Measurements from ENCODE around the gene ZNF784. TPM values are rescaled to one million over a fixed set of nuclear protein-coding genes. Genes with fewer than 3 reads are reported as not detected.

The ZNF784 gene
- total and polyA plus RNA-seq, 2 of the 4 experiments (the other 2 are of a cell fraction), result 2.5 to 3.7 TPM

DNA sequence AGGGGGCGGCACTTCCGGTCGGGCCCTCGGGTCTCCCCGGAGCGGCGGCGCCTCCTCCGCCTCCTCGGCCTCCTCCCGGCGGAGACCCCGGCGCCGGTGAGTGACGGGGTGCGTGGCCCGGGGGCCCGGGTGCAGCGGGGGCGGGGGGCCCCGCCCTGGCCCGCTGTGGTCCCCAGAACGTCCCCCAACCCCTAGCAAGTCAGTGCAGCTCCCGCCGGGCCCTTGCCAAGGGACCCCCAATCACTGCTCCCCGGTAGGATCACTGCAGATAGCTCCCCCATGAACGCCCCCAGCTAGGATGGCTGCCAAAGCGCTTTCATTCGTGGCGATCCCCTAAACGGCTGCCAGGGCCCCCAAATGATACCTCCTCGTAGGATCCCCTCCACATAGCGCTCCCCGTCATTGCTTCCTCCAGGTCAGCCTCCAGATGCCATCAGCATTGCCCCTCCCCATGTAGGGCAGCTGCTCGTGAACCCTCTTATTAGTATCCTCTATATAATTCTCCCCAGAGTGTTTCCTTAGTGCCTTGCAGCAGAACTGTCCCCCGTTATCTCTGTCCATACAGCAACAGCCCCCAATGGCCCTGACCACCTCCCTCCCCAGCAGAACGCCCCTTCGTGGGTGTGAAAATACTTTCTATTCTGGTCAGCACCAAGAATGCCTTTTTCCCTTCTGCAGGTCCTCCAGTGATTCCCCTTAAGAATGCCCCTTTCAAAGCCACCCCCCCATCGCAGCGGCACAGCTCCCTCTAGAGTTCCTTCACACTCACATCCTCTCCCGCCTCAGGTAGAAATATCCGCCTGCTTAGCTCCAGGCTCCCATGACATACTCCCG is 18.5 kb downstream of the ZNF784 start, which contains the start of gene ZNF865:
Gene ZNF865 (plus strand): TSS at position 11 of the 834 bp plus-strand sequence. CDS start 7,972 bp downstream, outside the sequence.
- H3K4me3 ChIP-seq (ENCODE audit: insufficient read depth, low read depth, low read length), result peak within 1 kb of the TSS; percentile 76
- peak within 1 kb of the TSS; percentile 90 for H2BK5ac ChIP-seq (ENCODE audit: low read depth, low read length, poor library complexity, severe bottlenecking)
- ATAC-seq (ENCODE audit: low read depth), result peak; percentile 41
- H3K9me3 ChIP-seq (ENCODE audit: control insufficient read depth, insufficient read depth, low read length), result peaks cover 5% of the 10 kb centered on the region; the same call in 1 of the 2 replicates
- peak within 1 kb of the TSS; percentile 82 for H4K5ac ChIP-seq (ENCODE audit: low read depth, low read length)
- H3K23ac ChIP-seq (ENCODE audit: low read depth, low read length), result peak within 1 kb of the TSS; percentile 91
- H3K79me1 ChIP-seq (ENCODE audit: low read depth in 1 of 2, low read length in 2 of 2), result peaks cover 37 to 63% of the 10 kb centered on the region in 2 experiments
- peak within 1 kb of the TSS; percentile 97 for H3K4me2 ChIP-seq (ENCODE audit: low read depth, low read length)
- H3K18ac ChIP-seq (ENCODE audit: low read depth, low read length), result peak within 1 kb of the TSS; percentile 65
- peak within 1 kb of the TSS; percentile 77 for H2BK120ac ChIP-seq (ENCODE audit: low read depth, low read length)
- BruUV-seq (replicated peaks), result no TSS peak
- H4K20me1 ChIP-seq (ENCODE audit: insufficient read depth, low read length), result peaks cover 24% of the 10 kb centered on the region; the same call in 1 of the 2 replicates
- H3K4ac ChIP-seq (ENCODE audit: low read depth, low read length), result peak within 1 kb of the TSS; percentile 97
- intact Hi-C loops (cut with micrococcal nuclease), result loop anchor here (1.0 to 2.0 kb wide), 2 partner anchors 89 to 145 kb away; partner anchors contain the start of gene ISOC2
- peak within 1 kb of the TSS; percentile 91 for H3K27ac ChIP-seq (ENCODE audit: insufficient read depth, low read length)
- CTCF ChIA-PET, result interaction anchor here (0.6 to 2.3 kb wide), 8 partner anchors 13 to 245 kb away, joined by 3 to 11 read pairs (median 6); partner anchors contain the start of genes U2AF2 and ZNF784
- H2BK20ac ChIP-seq (ENCODE audit: low read depth, low read length), result peak within 1 kb of the TSS; percentile 50; the same call in 1 of the 2 replicates
- POLR2A ChIA-PET (ENCODE audit: unreplicated experiment), result interaction anchor here (0.5 to 1.1 kb wide), 2 partner anchors 32 to 74 kb away, joined by 4 to 7 read pairs; no protein-coding TSS in a partner anchor
- 0% methylated on average over 12 of the region's 44 CpGs; no CpG with 5 or more reads in 1 of the 2 experiments for WGBS, 2 experiments (ENCODE audit: extremely low coverage in 2 of 2, insufficient read length in 1 of 2)
- dilution Hi-C loops (cut with HindIII; ENCODE audit: low sequenced_read_pairs, unreplicated experiment), result no loop called here
- H4K91ac ChIP-seq (ENCODE audit: insufficient read depth, low read depth, low read length), result peak within 1 kb of the TSS; percentile 87
- peak; percentile 87 for DNase-seq
- H2BK15ac ChIP-seq (ENCODE audit: low read depth, low read length), result peak within 1 kb of the TSS; percentile 30; the same call in 1 of the 3 replicates
- peaks cover 6% of the 10 kb centered on the region; the same call in 1 of the 2 replicates for H3K9me1 ChIP-seq (ENCODE audit: insufficient read depth, low read length)
- peaks cover 7% of the 10 kb centered on the region for H3K4me1 ChIP-seq (ENCODE audit: control insufficient read depth, insufficient read depth, low read length)
- peak within 1 kb of the TSS; percentile 92 for H3K56ac ChIP-seq (ENCODE audit: extremely low read depth, insufficient read depth, low read length)
- peaks cover 17% of the 10 kb centered on the region for H3K36me3 ChIP-seq (ENCODE audit: control insufficient read depth, insufficient read depth, low read length)
- peak within 1 kb of the TSS; percentile 100 for H2AK5ac ChIP-seq (ENCODE audit: low read depth, low read length)
- peak within 1 kb of the TSS; percentile 100 for H2AK9ac ChIP-seq (replicated peaks; ENCODE audit: low read depth, low read length, poor library complexity)
- H3K27me3 ChIP-seq (ENCODE audit: control insufficient read depth, insufficient read depth, low read length), result no peaks in the 10 kb centered on the region
- H2AFZ ChIP-seq (replicated peaks; ENCODE audit: low read length, poor library complexity), result peak within 1 kb of the TSS; percentile 92
- peak within 1 kb of the TSS; percentile 87 to 95 for H4K8ac ChIP-seq (ENCODE audit: low read depth in 2 of 2, low read length in 2 of 2)
- H3K9ac ChIP-seq (ENCODE audit: low read depth, low read length), result peak within 1 kb of the TSS; percentile 89
- TF ChIP-seq RFX5 (IDR thresholded peaks at IDR 0.05; ENCODE audit: low read depth, low read length), result peak; percentile 89
- TF ChIP-seq, protein P1, sequence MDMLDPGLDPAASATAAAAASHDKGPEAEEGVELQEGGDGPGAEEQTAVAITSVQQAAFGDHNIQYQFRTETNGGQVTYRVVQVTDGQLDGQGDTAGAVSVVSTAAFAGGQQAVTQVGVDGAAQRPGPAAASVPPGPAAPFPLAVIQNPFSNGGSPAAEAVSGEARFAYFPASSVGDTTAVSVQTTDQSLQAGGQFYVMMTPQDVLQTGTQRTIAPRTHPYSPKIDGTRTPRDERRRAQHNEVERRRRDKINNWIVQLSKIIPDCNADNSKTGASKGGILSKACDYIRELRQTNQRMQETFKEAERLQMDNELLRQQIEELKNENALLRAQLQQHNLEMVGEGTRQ (IDR thresholded peaks at IDR 0.05; ENCODE audit: low read depth, low read length), result no peak
- TF ChIP-seq MAFK (IDR thresholded peaks at IDR 0.05; ENCODE audit: low read depth, low read length), result no peak
- no peak for TF ChIP-seq NFE2L2 (IDR thresholded peaks at IDR 0.05; ENCODE audit: low read depth, low read length)
- peak; percentile 89 for TF ChIP-seq SMC3 (IDR thresholded peaks at IDR 0.05; ENCODE audit: low read depth, low read length)
- 0 out of 2 replicates have a peak, but pooled peaks have one; percentile 21 for TF ChIP-seq MXI1 (IDR thresholded peaks at IDR 0.05; ENCODE audit: borderline replicate concordance, low read depth, low read length)
- peak; percentile 85 for TF ChIP-seq MAZ (IDR thresholded peaks at IDR 0.05; ENCODE audit: borderline replicate concordance, low read depth, low read length)
- peak; percentile 89 for TF ChIP-seq RAD21 (IDR thresholded peaks at IDR 0.05; ENCODE audit: low read length)
- TF ChIP-seq, protein P2, sequence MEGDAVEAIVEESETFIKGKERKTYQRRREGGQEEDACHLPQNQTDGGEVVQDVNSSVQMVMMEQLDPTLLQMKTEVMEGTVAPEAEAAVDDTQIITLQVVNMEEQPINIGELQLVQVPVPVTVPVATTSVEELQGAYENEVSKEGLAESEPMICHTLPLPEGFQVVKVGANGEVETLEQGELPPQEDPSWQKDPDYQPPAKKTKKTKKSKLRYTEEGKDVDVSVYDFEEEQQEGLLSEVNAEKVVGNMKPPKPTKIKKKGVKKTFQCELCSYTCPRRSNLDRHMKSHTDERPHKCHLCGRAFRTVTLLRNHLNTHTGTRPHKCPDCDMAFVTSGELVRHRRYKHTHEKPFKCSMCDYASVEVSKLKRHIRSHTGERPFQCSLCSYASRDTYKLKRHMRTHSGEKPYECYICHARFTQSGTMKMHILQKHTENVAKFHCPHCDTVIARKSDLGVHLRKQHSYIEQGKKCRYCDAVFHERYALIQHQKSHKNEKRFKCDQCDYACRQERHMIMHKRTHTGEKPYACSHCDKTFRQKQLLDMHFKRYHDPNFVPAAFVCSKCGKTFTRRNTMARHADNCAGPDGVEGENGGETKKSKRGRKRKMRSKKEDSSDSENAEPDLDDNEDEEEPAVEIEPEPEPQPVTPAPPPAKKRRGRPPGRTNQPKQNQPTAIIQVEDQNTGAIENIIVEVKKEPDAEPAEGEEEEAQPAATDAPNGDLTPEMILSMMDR (conservative IDR thresholded peaks at IDR 0.05; ENCODE audit: low read depth, low read length), result peak; percentile 93
- 0 out of 2 replicates have a peak, but pooled peaks have one; percentile 6 for TF ChIP-seq BHLHE40 (IDR thresholded peaks at IDR 0.05; ENCODE audit: low read depth, low read length)
- peak; percentile 55; the same call in 1 of the 2 replicates for TF ChIP-seq POLR2A (IDR thresholded peaks at IDR 0.05; ENCODE audit: low read depth, low read length)
- no peak for TF ChIP-seq CHD1 (IDR thresholded peaks at IDR 0.05; ENCODE audit: low read depth, low read length)
- in situ Hi-C loops (cut with MboI; ENCODE audit: low sequenced_read_pairs), result loop anchor here (5.0 kb wide), 1 partner anchor 89 kb away; no protein-coding TSS in a partner anchor
- H3K14ac ChIP-seq (replicated peaks; ENCODE audit: low read depth, low read length), result peak within 1 kb of the TSS; percentile 100

Data from IMR-90 (cell line).